ENCODE measurements around the gene FCGBP. TPM values are rescaled to one million over a fixed set of nuclear protein-coding genes. Genes with fewer than 3 reads are reported as not detected.

Gene FCGBP
- total RNA-seq, 4 donors from 2014 or later = 17.4 to 122 (median 72.1) TPM

DNA sequence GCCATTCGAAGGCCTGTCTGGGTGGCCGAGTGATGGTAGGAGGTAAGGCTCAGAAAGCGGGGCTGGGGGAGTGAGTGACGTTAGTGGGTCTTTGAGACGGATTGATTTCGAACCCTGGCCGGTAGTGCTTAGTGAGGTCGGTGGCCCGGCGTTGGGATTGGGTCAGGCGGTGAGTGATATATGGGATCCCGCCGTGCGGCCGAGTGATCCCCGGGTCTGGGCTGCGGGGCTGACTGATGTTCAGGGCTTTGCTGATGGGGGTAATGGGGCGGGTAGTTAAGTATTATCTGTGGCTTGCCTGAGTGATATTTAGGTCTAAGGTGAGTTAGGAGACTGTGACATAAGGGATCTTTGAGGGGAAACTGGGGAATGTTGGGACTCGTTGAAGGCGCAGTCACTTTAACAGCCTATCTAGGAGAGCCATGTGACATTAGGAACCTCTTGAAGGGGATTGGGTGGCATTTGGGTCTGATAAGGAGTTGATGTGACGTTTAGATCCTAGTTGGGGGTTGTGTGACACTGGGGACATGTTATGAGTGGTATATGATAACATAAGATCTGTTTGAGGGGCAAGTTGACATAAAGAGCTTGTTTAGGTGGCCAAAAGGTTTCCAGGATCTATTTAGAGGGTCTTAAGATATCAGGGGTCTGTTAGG lies 37.1 kb upstream of the FCGBP start:
- no peak for DNase-seq (ENCODE audit: low spot score in 2 of 2)
- TF ChIP-seq EP300 (IDR thresholded peaks at IDR 0.05) (no peak), POLR2A (IDR thresholded peaks at IDR 0.05) (no peak)
- TF ChIP-seq, protein P1, sequence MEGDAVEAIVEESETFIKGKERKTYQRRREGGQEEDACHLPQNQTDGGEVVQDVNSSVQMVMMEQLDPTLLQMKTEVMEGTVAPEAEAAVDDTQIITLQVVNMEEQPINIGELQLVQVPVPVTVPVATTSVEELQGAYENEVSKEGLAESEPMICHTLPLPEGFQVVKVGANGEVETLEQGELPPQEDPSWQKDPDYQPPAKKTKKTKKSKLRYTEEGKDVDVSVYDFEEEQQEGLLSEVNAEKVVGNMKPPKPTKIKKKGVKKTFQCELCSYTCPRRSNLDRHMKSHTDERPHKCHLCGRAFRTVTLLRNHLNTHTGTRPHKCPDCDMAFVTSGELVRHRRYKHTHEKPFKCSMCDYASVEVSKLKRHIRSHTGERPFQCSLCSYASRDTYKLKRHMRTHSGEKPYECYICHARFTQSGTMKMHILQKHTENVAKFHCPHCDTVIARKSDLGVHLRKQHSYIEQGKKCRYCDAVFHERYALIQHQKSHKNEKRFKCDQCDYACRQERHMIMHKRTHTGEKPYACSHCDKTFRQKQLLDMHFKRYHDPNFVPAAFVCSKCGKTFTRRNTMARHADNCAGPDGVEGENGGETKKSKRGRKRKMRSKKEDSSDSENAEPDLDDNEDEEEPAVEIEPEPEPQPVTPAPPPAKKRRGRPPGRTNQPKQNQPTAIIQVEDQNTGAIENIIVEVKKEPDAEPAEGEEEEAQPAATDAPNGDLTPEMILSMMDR (IDR thresholded peaks at IDR 0.05) = no peak
- 2 to 3% methylated on average over 20 to 21 of the region's 21 CpGs for WGBS, 2 donors
- H3K9me3 ChIP-seq = no peaks in the 10 kb centered on the region
- H3K36me3 ChIP-seq = peaks cover 2 to 46% (median 18%) of the 10 kb centered on the region in 3 donors
- peak overlapping the region; percentile 69 to 83 (median 75) for H3K4me3 ChIP-seq
- H3K4me1 ChIP-seq = peaks cover 4 to 35% (median 15%) of the 10 kb centered on the region in 4 donors
- no peaks in the 10 kb centered on the region for H3K27me3 ChIP-seq
- peak overlapping the region; percentile 47 to 96 (median 91) for H3K27ac ChIP-seq

DNA sequence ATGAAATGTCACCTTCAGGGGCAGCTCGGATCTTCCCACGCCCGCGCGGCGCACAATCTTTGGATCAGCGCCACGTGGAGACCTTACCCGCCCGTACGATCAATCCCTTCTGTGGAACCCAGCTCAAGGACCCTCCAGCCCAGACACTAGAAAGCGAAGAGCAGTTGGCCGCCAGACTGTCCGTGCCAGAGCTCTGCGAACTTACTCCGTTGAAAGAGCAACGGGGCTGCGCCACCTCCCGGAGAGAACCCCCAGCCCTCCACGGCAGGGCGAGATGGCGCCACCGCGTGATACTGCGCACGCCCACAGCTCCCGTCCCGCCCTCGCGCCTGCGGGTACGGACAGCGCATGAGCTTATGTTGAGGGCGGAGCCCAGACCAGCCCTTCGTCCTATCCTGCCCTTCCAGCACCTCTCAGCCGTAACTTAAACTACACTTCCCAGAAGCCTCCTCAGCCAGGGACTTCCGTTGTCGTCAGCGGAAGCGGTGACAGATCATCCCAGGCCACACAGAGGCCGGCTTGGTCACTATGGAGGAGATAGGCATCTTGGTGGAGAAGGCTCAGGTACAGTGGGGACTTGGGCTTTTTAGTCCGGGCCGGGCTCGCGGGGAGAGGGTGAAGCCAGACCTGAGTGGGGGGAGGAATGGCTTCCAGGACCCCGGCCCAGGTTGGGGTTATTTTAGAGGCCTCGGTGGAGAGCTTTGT lies 36.4 kb upstream of the FCGBP start, which contains the start of gene PSMC4:
TSS of gene PSMC4 (plus strand) at position 491 of the 705 bp plus-strand sequence. CDS start at position 529, 38 bp downstream.
- DNase-seq (ENCODE audit: low spot score in 2 of 2) = peak; percentile 93
- no peaks in the 10 kb centered on the region for H3K27me3 ChIP-seq
- H3K4me3 ChIP-seq = peak within 1 kb of the TSS; percentile 69 to 83 (median 79)
- WGBS, 2 donors = 1% methylated on average over 30 to 47 of the region's 47 CpGs
- H3K27ac ChIP-seq = peak within 1 kb of the TSS; percentile 70 to 96 (median 91)
- H3K36me3 ChIP-seq = peaks cover 2 to 39% (median 18%) of the 10 kb centered on the region in 3 donors
- no peaks in the 10 kb centered on the region for H3K9me3 ChIP-seq
- peaks cover 4 to 35% (median 15%) of the 10 kb centered on the region in 4 donors for H3K4me1 ChIP-seq
- TF ChIP-seq EP300 (IDR thresholded peaks at IDR 0.05) (peak; percentile 96 to 97), POLR2A (IDR thresholded peaks at IDR 0.05) (peak; percentile 46 to 87)
- TF ChIP-seq, protein P1 (IDR thresholded peaks at IDR 0.05) = peak; percentile 56 to 92 (median 81)

DNA sequence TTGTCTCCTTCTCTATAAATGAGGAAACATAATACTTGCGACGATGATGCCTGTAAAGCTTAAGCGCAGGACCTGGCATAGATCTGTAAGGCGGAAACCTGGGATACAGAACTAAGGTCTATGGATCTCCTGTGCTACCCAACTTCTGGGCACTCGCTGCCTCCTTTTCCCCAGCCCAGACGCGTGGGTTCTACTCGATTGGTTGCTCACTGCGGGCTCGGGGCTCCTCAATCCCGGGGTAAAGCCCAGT lies 35.9 kb upstream of the FCGBP start:
- Histone ChIP-seq H3K36me3 (peaks cover 0 to 34% (median 18%) of the 10 kb centered on the region in 3 donors), H3K4me3 (peak overlapping the region; percentile 69 to 83 (median 79)), H3K4me1 (peaks cover 4 to 35% (median 15%) of the 10 kb centered on the region in 4 donors), H3K9me3 (no peaks in the 10 kb centered on the region), H3K27ac (peak overlapping the region; percentile 70 to 96 (median 91)), H3K27me3 (no peaks in the 10 kb centered on the region)
- WGBS, 2 donors = 7 to 8% methylated on average over 11 of the region's 11 CpGs
- DNase-seq (ENCODE audit: low spot score in 2 of 2) = no peak
- TF ChIP-seq EP300 (IDR thresholded peaks at IDR 0.05) (no peak), POLR2A (IDR thresholded peaks at IDR 0.05) (no peak)
- TF ChIP-seq, protein P1 (IDR thresholded peaks at IDR 0.05) = no peak

DNA sequence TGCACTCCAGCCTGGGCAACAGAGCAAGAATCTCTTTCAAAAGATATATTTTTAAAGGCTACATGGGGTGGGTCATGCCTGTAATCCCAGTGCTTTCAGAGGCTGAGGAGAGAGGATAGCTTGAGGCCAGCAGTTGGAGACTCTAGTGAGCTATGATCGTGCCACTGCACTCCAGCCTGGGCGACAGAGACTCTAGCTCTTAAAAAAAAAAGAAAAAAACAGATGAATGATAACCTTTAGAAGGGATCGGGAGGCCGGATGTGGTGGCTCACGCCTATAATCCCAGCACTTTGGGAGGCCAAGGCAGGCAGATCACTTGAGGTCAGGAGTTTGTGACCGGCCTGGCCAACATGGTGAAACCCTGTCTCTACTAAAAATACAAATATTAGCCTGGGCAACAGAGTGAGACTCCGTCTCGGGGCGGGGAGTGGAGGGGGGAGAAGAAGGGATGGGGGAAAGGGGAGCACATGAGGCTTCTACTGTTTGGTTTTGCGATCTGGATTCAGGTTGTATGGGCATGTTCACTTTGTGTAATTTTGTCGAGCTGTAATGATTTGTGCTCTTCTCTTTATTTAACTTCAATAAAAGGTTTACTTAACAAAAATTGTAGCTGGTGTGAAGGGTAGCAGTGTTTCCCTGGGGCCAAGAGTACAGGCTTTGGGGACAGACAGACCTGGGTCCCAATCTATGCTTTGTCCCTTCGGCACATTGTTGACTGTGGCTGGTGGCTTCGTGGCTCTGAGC lies 35.4 kb upstream of the FCGBP start:
- DNase-seq (ENCODE audit: low spot score in 2 of 2) = no peak
- H3K27ac ChIP-seq = peak overlapping the region in 3 of 4 donors; percentile 88 to 96 (median 94)
- H3K36me3 ChIP-seq = peaks cover 0 to 29% (median 18%) of the 10 kb centered on the region in 3 donors
- H3K9me3 ChIP-seq = no peaks in the 10 kb centered on the region
- 75% methylated on average over 13 of the region's 13 CpGs for WGBS, 2 donors
- no peak for TF ChIP-seq POLR2A (IDR thresholded peaks at IDR 0.05)
- TF ChIP-seq, protein P1 (IDR thresholded peaks at IDR 0.05) = no peak
- no peak for TF ChIP-seq EP300 (IDR thresholded peaks at IDR 0.05)
- no peaks in the 10 kb centered on the region for H3K27me3 ChIP-seq
- H3K4me3 ChIP-seq = peak overlapping the region; percentile 69 to 83 (median 79)
- peaks cover 4 to 35% (median 15%) of the 10 kb centered on the region in 4 donors for H3K4me1 ChIP-seq
